Astrocyte (in vitro differentiated cells and primary cell): ENCODE data around the gene MNAT1. TPM values are rescaled to one million over a fixed set of nuclear protein-coding genes. Genes with fewer than 3 reads are reported as not detected.

Experiments
- DNase-seq: peaks from one replicate; pipeline ENCODE4 v3.0.0-alpha.2; 2010; ENCODE audit warnings: low read depth
- FAIRE-seq: peaks from 2 replicates; lab custom pipeline; 2011; peaks lifted over from hg19 to GRCh38; lab: Jason Lieb, UNC
- H2AFZ ChIP-seq: 2 replicates; pipeline ENCODE4 v1.6.0; 2012; ENCODE audit warnings: low read depth, low read length, inconsistent platforms
- H3K27ac ChIP-seq: 2 replicates; pipeline ENCODE4 v1.5.1; 2011; ENCODE audit warnings: low read depth, low read length, inconsistent platforms
- H3K27me3 ChIP-seq: 2 replicates; pipeline ENCODE4 v1.6.0; 2011; ENCODE audit warnings: low read length, inconsistent platforms; ENCODE audit not compliant: insufficient read depth
- H3K36me3 ChIP-seq: 2 replicates; pipeline ENCODE4 v1.5.1; 2011; ENCODE audit warnings: low read length, inconsistent platforms; ENCODE audit not compliant: insufficient read depth
- H3K4me1 ChIP-seq: 2 replicates; pipeline ENCODE4 v1.5.1; 2011; ENCODE audit warnings: low read length, inconsistent platforms; ENCODE audit not compliant: insufficient read depth
- H3K4me2 ChIP-seq: 2 replicates; pipeline ENCODE4 v1.6.0; 2012; ENCODE audit warnings: low read length, inconsistent platforms
- H3K4me3 ChIP-seq: 2 replicates; pipeline ENCODE4 v1.5.1; 2011; ENCODE audit warnings: low read depth, mild to moderate bottlenecking, low read length, inconsistent platforms; ENCODE audit not compliant: insufficient read depth
- H3K79me2 ChIP-seq: 2 replicates; pipeline ENCODE4 v1.6.0; 2012; ENCODE audit warnings: mild to moderate bottlenecking, low read length, inconsistent platforms; ENCODE audit not compliant: insufficient read depth
- H3K9ac ChIP-seq: 2 replicates; pipeline ENCODE4 v1.6.0; 2012; ENCODE audit warnings: mild to moderate bottlenecking, low read length, inconsistent platforms
- H3K9me3 ChIP-seq: 2 replicates; pipeline ENCODE4 v1.5.1; 2012; ENCODE audit warnings: low read depth, mild to moderate bottlenecking, low read length, inconsistent platforms; ENCODE audit not compliant: insufficient read depth
- H4K20me1 ChIP-seq: 2 replicates; pipeline ENCODE4 v1.6.0; 2012; ENCODE audit warnings: low read length, inconsistent platforms; ENCODE audit not compliant: insufficient read depth
- H3K27ac Mint-ChIP-seq: one replicate; pipeline ENCODE4 v1.8.0; 2021; ENCODE audit warnings: mild to moderate bottlenecking, mixed read lengths; ENCODE audit not compliant: unreplicated experiment
- H3K27me3 Mint-ChIP-seq: one replicate; pipeline ENCODE4 v1.8.0; 2021; ENCODE audit warnings: low read depth, mixed read lengths; ENCODE audit not compliant: unreplicated experiment
- H3K36me3 Mint-ChIP-seq: one replicate; pipeline ENCODE4 v1.8.0; 2021; ENCODE audit warnings: low read depth, mixed read lengths; ENCODE audit not compliant: unreplicated experiment
- H3K4me1 Mint-ChIP-seq: one replicate; pipeline ENCODE4 v1.8.0; 2021; ENCODE audit warnings: low read depth, mixed read lengths; ENCODE audit not compliant: unreplicated experiment
- H3K4me3 Mint-ChIP-seq: one replicate; pipeline ENCODE4 v1.8.0; 2021; ENCODE audit warnings: mild to moderate bottlenecking, moderate library complexity, mixed read lengths; ENCODE audit not compliant: unreplicated experiment
- H3K9me3 Mint-ChIP-seq: one replicate; pipeline ENCODE4 v1.8.0; 2021; ENCODE audit warnings: mild to moderate bottlenecking, mixed read lengths; ENCODE audit not compliant: unreplicated experiment
- CTCF ChIP-seq: IDR thresholded peaks from 2 replicates; pipeline ENCODE4 v1.5.1; 2011; ENCODE audit warnings: low read depth, mild to moderate bottlenecking, inconsistent platforms, low read length, moderate library complexity; ENCODE audit not compliant: insufficient read depth
- EZH2 ChIP-seq: IDR thresholded peaks from 2 replicates; pipeline ENCODE4 v1.6.1; 2012; ENCODE audit warnings: mild to moderate bottlenecking, low read length, inconsistent platforms; ENCODE audit not compliant: insufficient read depth
- total RNA-seq: library from RNA; stranded (reverse); gene quantifications from 2 replicates; pipeline ENCODE4 v1.2.1, GENCODE V29; 2021

The MNAT1 gene
- total RNA-seq, 1 donor from 2014 or later: 36.0 TPM

GRCh38 chr14:60744566-60744965 lies 10.0 kb downstream of the MNAT1 start:
- Histone ChIP-seq H3K9ac (no peak overlapping the region), H2AFZ (no peak overlapping the region), H3K4me2 (no peak overlapping the region), H3K4me1 (no peaks in the 10 kb centered on the region), H3K27me3 (no peaks in the 10 kb centered on the region), H3K9me3 (no peaks in the 10 kb centered on the region), H3K79me2 (peaks cover 94% of the 10 kb centered on the region), H3K27ac (no peak overlapping the region), H3K4me3 (no peak overlapping the region), H3K36me3 (no peaks in the 10 kb centered on the region), H4K20me1 (peaks cover 46% of the 10 kb centered on the region)
- Mint-ChIP-seq H3K36me3 (no peaks in the 10 kb centered on the region), H3K27ac (no peak overlapping the region), H3K4me1 (no peaks in the 10 kb centered on the region), H3K27me3 (no peaks in the 10 kb centered on the region), H3K9me3 (no peaks in the 10 kb centered on the region), H3K4me3 (no peak overlapping the region)
- no peak for TF ChIP-seq EZH2
- no peak for TF ChIP-seq CTCF
- FAIRE-seq (no peak), DNase-seq (no peak)

GRCh38 chr14:60753264-60754119 lies 18.9 kb downstream of the MNAT1 start:
- no peak for TF ChIP-seq EZH2
- no peak for TF ChIP-seq CTCF
- Histone ChIP-seq H3K4me2 (no peak overlapping the region), H2AFZ (no peak overlapping the region), H4K20me1 (peaks cover 43% of the 10 kb centered on the region), H3K36me3 (no peaks in the 10 kb centered on the region), H3K9ac (no peak overlapping the region), H3K79me2 (peaks cover 83% of the 10 kb centered on the region), H3K4me3 (no peak overlapping the region), H3K27me3 (no peaks in the 10 kb centered on the region), H3K4me1 (no peaks in the 10 kb centered on the region), H3K9me3 (no peaks in the 10 kb centered on the region), H3K27ac (no peak overlapping the region)
- Mint-ChIP-seq H3K27ac (peak overlapping the region; percentile 41), H3K27me3 (no peaks in the 10 kb centered on the region), H3K9me3 (no peaks in the 10 kb centered on the region), H3K4me3 (no peak overlapping the region), H3K4me1 (peaks cover 22% of the 10 kb centered on the region), H3K36me3 (no peaks in the 10 kb centered on the region)
- FAIRE-seq: no peak
- peak; percentile 43 for DNase-seq

GRCh38 chr14:60756847-60757246 lies 22.3 kb downstream of the MNAT1 start:
- Histone ChIP-seq H3K9me3 (no peaks in the 10 kb centered on the region), H3K79me2 (peaks cover 81% of the 10 kb centered on the region), H2AFZ (no peak overlapping the region), H3K27ac (no peak overlapping the region), H3K4me2 (no peak overlapping the region), H4K20me1 (peaks cover 47% of the 10 kb centered on the region), H3K36me3 (no peaks in the 10 kb centered on the region), H3K9ac (no peak overlapping the region), H3K27me3 (no peaks in the 10 kb centered on the region), H3K4me3 (no peak overlapping the region), H3K4me1 (no peaks in the 10 kb centered on the region)
- H3K36me3 Mint-ChIP-seq: no peaks in the 10 kb centered on the region
- no peak overlapping the region for H3K4me3 Mint-ChIP-seq
- no peaks in the 10 kb centered on the region for H3K27me3 Mint-ChIP-seq
- FAIRE-seq (no peak), DNase-seq (no peak)
- no peak for TF ChIP-seq CTCF
- no peak for TF ChIP-seq EZH2
- H3K27ac Mint-ChIP-seq: peak overlapping the region; percentile 75
- no peaks in the 10 kb centered on the region for H3K9me3 Mint-ChIP-seq
- H3K4me1 Mint-ChIP-seq: peaks cover 36% of the 10 kb centered on the region
